NOMO-1 treated with DMSO at 0.1 percent for 48 hours (cell line): ENCODE measurements around the gene SORD.
"Not testable (repeated sequence)": the region's sequence is repeated elsewhere in the genome, so short reads cannot be mapped to it uniquely, and the experiment has no call there.

ENCODE experiments used
- DNase-seq: peaks from one replicate; lab custom pipeline; 2025; ENCODE audit not compliant: unreplicated experiment; lab: John Stamatoyannopoulos, UW

Gene SORD

DNA sequence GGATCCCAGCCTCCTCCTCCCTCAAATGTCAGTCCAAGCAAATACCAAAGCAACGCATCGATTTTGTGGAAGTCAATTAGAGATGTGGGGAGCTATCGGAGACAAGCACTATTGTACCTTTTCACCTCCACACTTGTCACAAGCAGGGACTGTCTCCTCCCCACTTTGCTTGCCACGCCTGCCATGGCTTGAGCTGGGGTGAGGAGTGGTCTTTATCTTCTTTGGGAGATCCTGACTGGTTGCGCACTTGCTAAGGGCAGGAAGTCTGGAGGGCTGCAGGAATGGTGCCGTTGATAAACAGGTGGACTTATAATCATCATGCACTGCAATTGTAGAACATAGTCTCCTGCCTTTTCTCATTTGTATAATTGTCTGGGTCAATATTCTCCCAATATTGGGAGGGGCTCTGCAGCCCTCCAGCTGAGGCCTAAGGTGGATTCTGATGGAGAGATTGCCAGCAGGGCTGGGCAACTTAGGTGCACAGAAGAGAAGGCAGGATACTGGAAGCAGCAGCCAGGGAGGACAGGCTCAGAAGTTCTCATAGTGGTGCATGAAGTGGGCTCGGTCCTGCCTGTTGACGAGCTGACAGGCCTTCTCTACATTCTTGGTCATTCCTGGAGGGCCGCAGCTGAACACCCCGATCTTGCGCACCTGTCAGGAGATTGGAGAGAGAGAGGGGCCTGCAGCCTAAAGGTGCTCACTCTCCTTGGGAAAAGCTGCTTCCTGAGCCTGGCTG is 70.8 kb downstream of the SORD start:
- no peak for DNase-seq

DNA sequence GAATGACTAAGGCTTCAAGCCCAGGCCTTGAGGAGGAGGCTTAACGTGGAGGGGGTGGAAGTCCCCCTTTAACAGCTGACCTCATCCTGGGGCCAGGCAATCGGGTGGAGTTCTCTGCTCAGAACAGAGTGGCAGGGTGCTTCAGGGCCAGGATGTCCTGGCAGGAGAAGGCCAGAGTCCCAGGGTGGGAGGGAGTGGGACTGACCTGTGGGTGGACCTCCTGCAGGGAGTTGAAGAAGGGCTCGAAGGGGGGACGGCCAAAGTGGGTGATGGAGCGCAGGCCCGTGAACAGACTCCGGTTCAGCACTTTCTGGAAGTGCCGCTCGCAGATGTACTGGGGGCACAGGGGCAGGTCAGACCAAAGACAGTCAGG is 71.3 kb downstream of the SORD start:
- no peak for DNase-seq

DNA sequence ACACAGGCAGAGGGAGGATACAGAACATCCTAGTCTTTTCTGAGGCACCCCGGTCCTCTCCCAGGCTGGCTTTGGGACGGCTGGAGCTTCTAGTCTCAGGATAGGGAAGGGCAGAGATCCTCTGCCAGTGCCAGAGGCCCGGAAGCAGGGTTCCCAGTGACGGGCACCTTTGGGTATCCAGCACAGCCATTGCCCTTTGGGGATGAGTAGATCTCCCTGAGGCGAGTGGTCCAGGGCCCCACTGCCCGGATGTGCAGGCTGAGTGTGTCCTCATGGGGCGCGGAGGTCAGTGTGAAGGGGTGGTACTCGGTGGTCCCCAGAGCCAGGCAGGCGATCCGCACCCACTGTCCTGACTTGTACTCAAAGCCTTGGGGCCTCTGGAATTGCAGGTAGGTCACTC is 72.7 kb downstream of the SORD start:
- no peak for DNase-seq

DNA sequence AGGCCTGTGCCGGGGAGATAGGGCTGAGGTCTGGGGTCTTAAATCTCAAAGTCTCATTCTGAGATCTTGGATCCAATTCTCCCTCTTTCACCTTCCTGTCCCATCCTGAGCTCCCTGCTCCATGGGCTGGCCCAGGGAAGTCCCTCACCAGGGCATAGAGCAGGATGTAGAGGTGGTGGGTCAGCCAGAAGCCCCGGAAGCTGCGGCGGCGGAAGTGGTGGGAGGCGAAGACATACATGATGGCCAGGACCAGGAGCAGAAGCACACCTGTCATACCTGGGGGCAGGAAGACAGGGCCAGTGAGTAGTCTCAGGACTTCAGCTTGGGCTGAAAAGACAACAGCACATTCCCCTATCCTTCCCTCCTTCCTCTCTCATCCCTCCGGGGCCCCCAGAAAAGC is 74.5 kb downstream of the SORD start:
- no peak for DNase-seq

DNA sequence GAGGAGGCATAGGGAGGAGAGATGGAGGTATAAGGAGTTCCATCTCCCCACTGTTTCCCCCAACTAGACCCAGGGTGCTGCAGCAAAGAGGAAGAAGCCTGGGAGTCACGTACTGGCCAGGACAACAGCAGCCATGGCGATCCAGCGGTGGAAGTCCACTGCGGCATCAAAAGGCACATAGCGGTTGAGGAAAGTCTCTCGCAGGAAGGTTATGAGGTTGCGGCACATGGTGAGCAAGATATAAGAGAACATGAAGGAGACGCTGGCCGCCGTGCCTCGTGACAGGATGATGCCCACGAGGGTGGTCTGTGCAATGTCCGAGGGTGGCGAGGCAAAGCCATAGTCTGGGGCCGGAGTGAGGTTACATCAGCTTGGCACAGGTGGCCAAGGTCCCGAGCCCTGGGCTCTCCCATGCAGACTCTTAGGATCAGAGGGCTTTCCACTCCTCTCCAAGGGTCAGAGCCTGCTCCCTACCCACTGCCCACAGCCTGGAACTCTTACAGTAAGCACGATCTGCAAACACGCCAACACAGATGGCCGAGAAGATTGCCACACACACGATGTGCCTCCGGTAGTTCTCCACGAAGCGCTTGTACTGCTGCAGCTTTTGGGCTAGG is 76.7 kb downstream of the SORD start:
- no peak for DNase-seq

DNA sequence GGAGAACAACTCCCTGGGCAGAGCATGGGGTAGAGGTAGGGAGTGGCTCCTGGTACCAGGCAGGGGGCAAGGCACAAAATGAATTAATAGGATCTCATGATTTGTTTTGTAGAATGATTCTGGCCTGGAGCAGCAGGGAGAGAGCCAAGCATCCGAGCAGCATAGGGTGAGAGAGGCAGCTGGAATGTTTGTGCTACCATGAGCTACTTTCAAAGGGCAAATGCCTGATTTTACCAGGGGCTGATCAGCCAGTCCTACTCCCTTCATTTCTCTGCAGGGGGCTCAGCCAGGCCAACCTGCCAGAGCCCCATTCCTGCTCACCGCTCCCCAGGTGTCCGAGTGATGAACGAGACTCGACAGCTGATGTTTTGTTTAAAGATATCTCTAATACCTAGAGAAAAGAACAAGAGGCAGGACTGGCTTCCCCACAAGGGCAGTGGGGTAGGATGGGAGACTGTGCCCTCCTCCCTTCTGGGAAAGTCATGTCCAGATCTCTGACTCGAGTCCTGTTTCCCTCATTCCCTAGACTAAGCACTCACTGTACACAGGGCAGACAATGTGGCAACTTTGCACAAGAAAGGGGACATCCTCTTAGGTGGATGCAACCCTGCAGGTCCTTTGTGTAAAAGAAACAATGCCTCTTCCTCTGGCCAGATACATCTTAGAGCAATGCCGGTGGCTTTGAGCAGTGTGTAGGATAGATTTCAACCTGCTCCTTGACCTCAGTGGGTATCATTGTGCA is 78.1 kb downstream of the SORD start:
- DNase-seq, result no peak

DNA sequence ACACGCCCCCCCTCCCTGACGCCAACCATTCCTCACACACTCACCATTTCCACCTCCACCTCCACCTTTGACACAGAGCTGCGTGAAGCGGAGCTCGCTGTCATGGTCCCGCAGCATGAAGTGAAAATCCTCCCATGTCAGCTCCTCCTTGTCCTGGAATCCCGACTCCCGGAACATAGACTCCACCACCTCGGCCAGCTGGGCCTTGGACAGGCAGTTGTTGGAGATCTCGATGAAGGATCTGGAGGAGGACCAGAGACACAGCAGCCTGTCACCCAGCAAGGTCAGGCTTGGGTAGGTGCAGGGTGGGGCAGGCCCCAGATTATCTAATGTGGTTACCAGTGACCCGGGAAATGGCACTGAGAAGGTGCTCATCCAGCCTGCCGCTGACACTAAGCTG is 78.8 kb downstream of the SORD start:
- DNase-seq, result no peak

DNA sequence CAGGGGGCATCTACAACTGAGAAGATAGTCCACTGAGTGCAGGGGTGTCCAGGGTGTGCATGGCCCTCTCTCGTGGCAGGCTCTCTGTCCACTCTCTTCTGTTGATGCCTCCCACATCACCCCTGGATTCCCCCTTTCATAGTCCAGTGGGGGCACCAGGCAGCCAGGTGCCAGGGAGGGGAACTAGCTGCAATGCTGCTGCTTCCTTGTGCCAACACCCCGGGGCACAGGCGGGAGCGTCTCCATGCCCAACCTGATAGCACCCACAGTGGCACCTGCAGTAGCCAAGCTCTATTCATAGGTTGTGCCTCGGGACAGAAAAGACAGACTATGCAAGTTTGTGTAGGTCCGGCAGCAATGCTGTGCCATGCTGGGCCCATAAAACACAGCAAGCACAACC is 79.2 kb downstream of the SORD start:
- no peak for DNase-seq

DNA sequence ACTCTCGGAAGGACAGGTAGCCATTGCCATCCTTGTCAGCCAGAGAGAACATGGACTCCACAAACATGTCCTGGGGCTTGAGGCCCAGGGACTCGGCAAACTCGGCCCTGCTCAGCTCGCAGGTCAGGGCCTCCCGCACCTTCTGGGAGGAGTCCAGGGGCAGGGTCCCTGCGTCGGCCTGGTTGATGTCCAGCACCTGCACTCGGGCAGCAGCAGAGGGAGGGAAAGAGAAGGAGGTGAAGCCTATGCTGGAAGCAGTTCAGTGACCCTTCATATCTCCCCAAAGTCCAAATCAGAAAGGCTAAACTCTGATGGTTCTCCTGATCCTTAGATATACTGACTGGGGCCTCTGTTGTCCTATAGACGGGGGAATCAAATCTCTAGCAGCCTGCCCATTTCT is 81.2 kb downstream of the SORD start:
- DNase-seq, result not testable (repeated sequence)

DNA sequence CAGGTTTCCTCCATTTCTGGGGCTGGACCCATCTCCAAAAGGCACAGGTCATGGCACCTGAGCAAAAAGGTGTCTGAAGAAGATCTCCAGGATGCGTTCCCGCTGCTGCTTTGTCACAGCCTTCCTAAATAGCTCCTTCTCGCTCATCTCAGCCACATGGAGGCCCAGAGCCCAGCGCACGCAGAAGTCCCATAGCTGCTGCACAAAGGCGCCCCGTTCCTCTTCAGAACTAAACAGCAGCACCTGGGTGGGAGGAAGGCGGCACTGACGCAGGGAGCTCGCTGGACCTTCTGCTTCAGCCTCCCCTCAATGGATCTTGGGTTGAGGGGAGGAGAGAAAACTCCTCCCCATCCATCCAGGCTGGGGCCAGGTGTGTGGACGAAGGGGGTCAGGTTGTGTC is 82.6 kb downstream of the SORD start:
- DNase-seq, result no peak

DNA sequence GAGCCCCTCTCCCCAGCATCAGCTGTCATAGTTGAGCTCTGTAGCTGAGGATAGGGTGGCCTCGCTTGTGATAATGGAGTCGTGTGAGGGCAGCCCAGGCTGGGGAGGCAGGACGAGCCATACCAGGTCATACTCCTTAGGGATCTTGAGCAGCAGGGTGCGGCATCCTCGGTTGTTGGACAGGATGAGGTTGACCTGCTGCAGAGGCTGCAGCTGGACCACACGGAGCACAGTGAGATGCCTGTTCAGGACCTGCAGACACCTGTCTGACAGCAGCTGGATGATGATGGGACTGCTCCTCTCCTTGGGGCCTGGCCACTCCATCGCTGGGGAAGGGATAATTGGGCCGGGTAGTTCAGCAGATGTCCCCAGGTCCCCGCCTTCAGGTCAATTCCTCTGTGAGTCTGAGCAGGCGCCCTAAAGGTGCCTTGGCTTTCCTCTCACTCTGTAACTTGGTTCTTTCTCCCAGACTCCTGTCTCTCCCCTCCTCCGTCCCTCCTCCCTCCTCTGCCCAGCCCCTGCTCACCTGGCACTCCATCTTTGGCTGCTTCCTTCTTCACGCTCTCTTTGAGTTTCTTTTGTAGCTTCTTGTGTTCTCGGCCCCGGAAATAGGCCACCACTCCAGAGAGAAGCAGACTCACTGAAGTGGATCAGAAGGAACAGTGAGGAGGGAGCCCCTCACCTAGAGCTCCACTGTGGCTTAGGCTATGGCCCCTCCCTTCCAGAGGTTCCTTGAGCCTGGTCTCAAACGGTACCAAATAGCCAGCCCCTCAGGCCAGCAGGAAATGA is 83.2 kb downstream of the SORD start:
- DNase-seq, result no peak

DNA sequence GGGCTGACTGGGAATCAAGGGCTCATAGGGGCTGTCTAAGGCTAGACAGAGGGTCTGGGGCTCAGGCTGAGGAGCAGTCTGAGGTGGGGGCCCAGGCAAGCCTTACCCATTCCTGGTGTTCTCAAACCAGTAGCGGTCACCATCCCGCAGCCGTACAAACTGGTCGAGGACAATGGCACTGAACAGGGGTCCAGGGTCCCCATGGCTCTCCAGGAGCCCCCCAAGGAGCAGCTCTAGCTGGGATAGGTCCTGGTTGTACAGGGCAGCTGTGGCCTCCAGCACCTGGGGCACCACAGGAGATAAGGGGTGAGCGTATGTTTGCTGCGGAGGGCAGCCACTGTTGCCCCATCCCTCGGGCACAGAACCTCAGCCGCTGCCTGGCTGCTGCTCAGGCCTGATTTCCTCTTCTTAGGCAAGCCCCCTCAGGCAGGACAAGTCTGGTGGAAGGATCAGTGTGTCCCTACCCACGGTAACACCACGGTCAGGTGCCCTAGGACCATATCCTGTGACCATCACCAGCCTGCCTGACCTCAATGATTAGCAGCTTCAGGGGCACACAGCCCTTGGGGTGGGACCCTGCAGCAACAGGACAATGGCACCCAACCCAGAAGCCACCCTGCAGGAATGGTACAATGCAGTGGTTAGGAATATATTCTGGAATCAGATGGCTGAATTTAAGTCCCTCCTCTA is 85.1 kb downstream of the SORD start:
- no peak for DNase-seq

DNA sequence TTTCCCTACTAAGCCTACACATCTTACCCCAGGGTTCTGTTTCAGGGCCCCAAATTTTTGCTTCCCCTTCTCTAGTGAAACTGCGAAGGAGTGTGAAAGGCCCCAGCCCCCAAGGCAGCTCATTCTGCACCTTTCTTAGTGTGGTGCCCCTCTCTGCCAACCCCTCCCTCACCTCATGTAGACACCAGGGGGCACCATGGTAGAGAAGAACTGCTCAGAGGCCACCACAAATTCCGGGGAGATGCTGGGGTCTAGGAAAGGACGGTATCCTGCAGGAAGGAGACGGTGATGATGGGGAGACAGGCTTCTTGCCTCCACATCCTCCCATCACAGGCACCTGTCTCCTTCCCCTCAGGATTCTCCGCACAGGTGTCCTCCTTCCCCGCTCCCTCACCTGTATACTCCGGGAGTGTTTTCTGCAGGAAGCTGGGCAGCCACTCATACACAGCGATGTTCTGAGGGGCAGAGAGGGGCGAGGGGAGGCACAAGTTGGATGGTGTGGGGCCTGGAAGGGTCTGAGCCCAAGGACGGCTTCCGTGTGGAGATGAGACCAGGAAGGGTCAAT is 87.3 kb downstream of the SORD start:
- DNase-seq, result no peak

DNA sequence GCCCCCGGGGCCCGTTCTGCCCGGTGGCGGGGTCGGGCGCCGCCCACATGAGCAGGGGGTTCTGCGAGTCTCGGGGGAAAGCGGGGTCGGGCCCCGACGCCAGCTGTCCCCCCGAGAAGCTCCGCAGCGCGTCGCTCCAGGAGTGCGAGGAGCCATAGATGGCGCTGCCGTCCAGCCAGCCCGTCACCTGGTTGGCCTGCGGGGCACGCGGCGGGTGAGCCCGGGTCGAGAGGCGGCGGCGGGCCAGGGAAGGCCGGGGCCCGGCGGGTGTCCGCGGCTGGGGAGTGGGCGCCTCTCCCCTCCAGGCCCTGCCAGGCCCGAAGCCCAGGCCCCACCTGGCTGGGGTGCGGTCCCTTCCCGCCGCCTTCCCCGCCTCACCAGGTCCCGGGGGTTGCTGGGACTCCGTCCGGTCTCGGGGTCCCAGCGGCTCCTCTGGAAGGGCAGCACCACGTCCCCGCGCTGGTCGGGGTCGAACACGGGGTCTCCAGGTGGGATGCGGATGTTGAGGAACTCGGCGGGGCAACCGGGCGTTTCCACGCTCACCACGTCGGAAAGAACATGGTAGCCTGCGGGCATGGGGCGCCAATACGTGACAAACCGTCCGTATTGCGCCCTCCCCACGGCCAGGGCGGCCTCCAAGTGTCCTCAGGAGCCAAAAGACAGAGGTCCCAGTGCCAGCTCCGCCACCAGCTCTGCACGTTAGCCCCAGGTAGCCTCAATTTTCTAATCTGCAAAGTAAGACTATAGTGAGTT is 88.6 kb downstream of the SORD start:
- no peak for DNase-seq

DNA sequence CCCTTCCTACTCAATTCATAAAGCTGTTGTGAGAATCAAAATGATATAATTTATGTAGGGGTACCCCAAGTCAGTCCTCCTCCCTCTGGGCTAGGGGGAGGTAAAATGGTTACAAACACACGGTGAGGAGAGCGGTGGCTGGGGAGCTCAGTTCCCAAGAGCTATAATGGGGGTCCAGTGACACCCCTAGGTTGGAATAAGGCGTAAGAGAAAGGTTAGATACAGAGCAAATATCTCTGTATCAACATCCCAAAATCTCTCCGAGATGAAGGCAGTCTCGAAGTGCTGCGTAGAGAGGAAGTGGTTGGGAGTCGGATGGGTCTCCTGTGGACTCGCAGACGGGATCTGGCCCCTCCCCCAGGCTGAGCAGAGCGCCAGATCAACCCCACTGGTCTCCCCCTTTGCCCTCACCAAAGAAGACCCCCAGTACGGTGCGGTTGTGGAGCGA is 89.2 kb downstream of the SORD start:
- DNase-seq, result no peak

DNA sequence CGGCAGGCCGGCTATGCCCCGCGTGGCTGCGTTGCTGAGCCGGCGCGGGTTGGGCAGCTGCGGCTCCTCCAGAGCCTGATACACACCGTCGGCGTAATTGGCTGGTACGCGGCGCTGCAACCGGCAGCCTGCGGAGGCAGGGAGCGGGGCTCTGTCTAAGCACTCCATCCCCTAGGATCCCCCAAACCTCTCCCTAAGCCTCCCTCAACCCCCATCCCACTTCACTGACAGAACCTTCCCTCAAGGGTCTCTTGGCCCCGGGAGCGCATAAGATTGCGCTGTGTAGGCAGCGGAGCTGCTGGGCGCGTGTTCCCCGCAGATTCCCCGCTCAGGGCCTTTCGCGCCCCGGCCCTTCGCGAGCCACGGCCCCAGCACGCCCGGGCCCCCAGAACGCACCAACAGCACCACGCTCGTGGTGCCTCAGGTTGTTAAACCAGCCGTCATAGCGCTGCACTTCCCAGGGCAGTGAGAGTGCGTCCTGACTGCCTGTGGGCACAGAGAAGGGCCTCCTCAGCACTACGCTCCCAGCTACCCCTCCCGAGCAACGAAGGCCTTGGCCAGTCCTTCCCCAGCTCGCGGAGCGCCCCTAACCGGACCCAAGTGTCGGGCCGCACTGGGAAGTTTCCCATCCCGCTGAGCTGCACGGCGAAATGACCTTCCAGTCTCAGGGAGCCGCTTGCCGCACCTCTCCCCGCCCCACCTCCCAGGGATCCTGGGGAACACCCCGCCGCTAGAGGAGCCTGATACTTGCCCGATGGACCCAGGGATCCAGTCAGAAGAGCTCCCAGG is 89.8 kb downstream of the SORD start:
- no peak for DNase-seq

DNA sequence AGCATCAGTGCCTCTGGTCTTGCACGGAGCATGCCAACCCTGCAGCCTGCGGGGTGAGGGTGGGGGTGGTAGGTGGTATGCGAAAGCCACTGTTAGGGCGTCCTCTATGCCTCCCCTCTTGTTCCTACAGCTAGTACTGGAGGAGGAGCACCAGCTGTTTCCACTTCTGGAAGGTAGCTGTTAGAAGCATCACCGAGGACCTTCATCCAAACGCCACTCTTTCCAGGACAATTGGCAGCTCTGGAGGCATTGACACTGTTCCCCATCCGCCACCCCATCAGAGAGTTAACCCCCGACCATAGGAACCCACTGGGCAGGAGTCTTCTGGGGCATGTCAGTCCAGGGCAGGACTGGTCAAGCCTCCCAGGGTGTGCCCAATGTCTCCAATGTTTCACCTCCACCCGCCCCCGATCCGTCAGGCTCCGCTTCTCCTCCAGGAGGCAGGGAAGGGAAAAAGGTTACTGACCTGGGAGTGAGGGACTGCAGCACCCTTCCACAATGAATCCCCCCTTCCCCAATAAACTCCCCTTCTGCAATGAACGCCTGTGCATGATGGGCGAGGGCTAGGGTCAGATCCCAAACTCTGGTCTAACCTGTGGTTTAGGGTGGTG is 90.5 kb downstream of the SORD start:
- no peak for DNase-seq

DNA sequence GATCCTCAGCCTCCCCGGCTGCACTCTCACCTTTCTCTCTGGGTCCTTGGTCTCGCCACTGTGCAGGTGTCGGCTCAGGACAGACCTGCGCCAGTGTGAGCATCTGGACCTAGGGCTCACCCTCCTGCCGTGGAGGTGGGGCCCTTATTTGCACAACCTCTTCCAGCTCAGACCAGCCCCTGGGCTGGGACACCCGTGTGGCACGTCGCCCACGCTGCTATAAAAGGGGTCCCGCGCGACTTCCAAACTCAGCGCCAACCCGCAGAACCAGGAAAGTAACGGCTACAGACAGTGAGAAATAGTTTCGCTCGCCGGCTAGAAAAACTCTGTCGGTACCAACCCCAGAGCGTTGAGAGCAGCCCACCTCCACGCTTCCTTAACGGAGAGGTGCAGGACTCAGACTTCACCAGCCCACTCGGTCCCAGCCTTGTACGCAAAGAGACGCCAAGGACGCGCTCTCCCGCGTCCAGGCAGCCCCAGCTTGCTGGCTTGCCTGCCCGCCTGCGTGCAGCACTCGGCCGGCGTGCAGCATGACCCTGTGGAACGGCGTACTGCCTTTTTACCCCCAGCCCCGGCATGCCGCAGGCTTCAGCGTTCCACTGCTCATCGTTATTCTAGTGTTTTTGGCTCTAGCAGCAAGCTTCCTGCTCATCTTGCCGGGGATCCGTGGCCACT is 91.2 kb downstream of the SORD start, which contains the start of the genes DUOX2 and DUOXA2:
Gene DUOX2 (minus strand): TSS at position 97 of the 675 bp plus-strand sequence. CDS start 761 bp downstream, outside the sequence.
Gene DUOXA2 (plus strand): TSS at position 251 of the 675 bp plus-strand sequence. CDS start 280 bp downstream, at position 531.
- DNase-seq, result no peak
